Right lobe of liver (tissue), 6 donors: Measurements from ENCODE around the gene FOXN1. TPM values are rescaled to one million over a fixed set of nuclear protein-coding genes. Genes with fewer than 3 reads are reported as not detected.
"Not testable (repeated sequence)": the region's sequence is repeated elsewhere in the genome, so short reads cannot be mapped to it uniquely, and the experiment has no call there.

Experiments used
- ATAC-seq, 4 donors: fragments of 200-7000 bp; cut with Tn5 transposase; one replicate each; pipeline ENCODE4 v1.9.1; 2020; ENCODE audit warnings: mild to moderate bottlenecking in 4 of 4, moderate library complexity in 4 of 4
- DNase-seq, 3 donors: peaks; one replicate each; pipeline ENCODE4 v3.0.0-alpha.2; 2020
- H3K27ac ChIP-seq, 3 donors: fragments of 200-600 bp; one replicate each; pipeline ENCODE4 v1.8.0; 2022
- H3K27me3 ChIP-seq, 2 donors: fragments of 200-600 bp; one replicate each; pipeline ENCODE4 v1.8.0; 2022
- H3K36me3 ChIP-seq, 4 donors: fragments of 200-600 bp; sonication (generic) in 1 of 4; one replicate each; pipeline versions ENCODE4 v1.5.1 to v1.8.0; 2017 to 2022; ENCODE audit warnings: control low read depth in 1 of 4
- H3K4me1 ChIP-seq, 4 donors: fragments of 200-600 bp; sonication (generic) in 1 of 4; one replicate each; pipeline versions ENCODE4 v1.5.1 to v1.8.0; 2017 to 2022; ENCODE audit warnings: control low read depth in 1 of 4
- H3K4me3 ChIP-seq, 3 donors: fragments of 200-600 bp; one replicate each; pipeline ENCODE4 v1.8.0; 2022
- H3K9me3 ChIP-seq, 4 donors: fragments of 200-600 bp; sonication (generic) in 1 of 4; one replicate each; pipeline versions ENCODE4 v1.5.1 to v1.8.0; 2017 to 2022; ENCODE audit warnings: control low read depth in 1 of 4
- CTCF ChIP-seq, 4 donors: fragments of 200-600 bp in 3 of 4; fragments of 450-650 bp in 1 of 4; IDR thresholded peaks; one replicate each; pipeline versions ENCODE4 v1.5.1 to v1.8.0; 2016 to 2022; ENCODE audit warnings: antibody characterized with exemption in 4 of 4, mild to moderate bottlenecking in 2 of 4
- POLR2A ChIP-seq: fragments of 450-650 bp; IDR thresholded peaks from one replicate; pipeline ENCODE4 v1.6.1; 2017; ENCODE audit warnings: antibody characterized with exemption, mild to moderate bottlenecking
- whole genome bisulfite sequencing: methylation state at CpG from one replicate; pipeline ENCODE4 v1.1.6; 2018; ENCODE audit warnings: low coverage, low lambda C conversion rate; ENCODE audit not compliant: insufficient coverage; ENCODE audit errors: missing lambda C conversion rate; 5-methylcytosine and 5-hydroxymethylcytosine counted together
- intact Hi-C, 2 donors: fragments of 100-400 bp; cut with DNase I; formaldehyde crosslinking; loops; one replicate each; pipeline versions ENCODE4 v1.11.2 to v1.14.1; 2022
- total RNA-seq, 6 experiments: library from RNA; depleted of rRNA in 2 of 6; stranded (reverse); fragments of >200 nt in 2 of 6; fragmentation: NEBNext Ultra II Directional in 3 of 6; extraction: Animal tissue kit (Norgen Biotek cat#: 25700) in 3 of 6; gene quantifications; one replicate each; pipeline versions ENCODE4 v1.1.0 to v1.2.4, GENCODE V29; 2016 to 2023
- donor health status: DM: no; HTN: yes; CAD: no.
- donor health status: DM: no; HTN: no; CAD: no.
- donor health status: DM: no; HTN: no; CAD: no.
- donor health status: DM: no; HTN: yes; CAD: no.
- donor health status: DM: no; HTN: yes; CAD: no.

Gene FOXN1
- total RNA-seq, 6 experiments from 2014 or later = not detected

DNA sequence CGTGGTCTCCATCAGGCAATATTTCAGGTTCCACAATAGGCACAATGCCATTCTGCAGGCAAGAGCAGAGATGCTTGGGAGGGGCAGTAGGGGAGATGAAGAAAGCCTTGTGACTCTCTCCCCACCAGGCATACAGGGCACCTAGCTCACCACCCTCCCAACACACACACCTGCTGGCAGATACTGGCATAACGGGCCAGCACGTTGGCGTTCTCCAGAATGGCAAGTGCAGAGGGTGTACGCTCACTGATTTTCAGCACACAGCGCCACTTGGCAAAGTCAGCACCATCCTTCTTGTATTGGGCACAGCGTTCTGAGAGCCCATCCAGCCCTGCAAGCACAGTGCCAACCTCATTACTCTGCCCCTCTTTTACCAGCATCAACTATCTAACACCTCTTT lies 68.4 kb downstream of the FOXN1 start:
- H3K27me3 ChIP-seq = no peaks in the 10 kb centered on the region
- intact Hi-C loops = no loop called here
- H3K36me3 ChIP-seq = peaks cover 0 to 17% (median 0%) of the 10 kb centered on the region in 4 donors
- ATAC-seq (no peak), DNase-seq (no peak)
- no peaks in the 10 kb centered on the region for H3K9me3 ChIP-seq
- peaks cover 0 to 40% (median 18%) of the 10 kb centered on the region in 4 donors for H3K4me1 ChIP-seq
- no peak overlapping the region for H3K4me3 ChIP-seq
- 79% methylated on average over 4 of the region's 7 CpGs for WGBS
- H3K27ac ChIP-seq = no peak overlapping the region
- TF ChIP-seq CTCF (IDR thresholded peaks at IDR 0.05) = no peak
- TF ChIP-seq POLR2A = no peak

- no peak overlapping the region for H3K27ac ChIP-seq
- intact Hi-C loops = no loop called here
- ATAC-seq (no peak), DNase-seq (no peak)
- no CpG with 5 or more reads among the region's 14 CpGs for WGBS
- peaks cover 0 to 17% (median 0%) of the 10 kb centered on the region in 4 donors for H3K36me3 ChIP-seq
- peaks cover 0 to 32% (median 14%) of the 10 kb centered on the region in 4 donors for H3K4me1 ChIP-seq
- no peak for TF ChIP-seq CTCF (IDR thresholded peaks at IDR 0.05)
- TF ChIP-seq POLR2A = no peak
- H3K4me3 ChIP-seq = no peak overlapping the region
- no peaks in the 10 kb centered on the region for H3K9me3 ChIP-seq
- H3K27me3 ChIP-seq = no peaks in the 10 kb centered on the region
Measured at GRCh38 chr17:28575126-28575795, 69.1 kb downstream of the FOXN1 start.

- intact Hi-C loops, H3K9me3 ChIP-seq, ATAC-seq, H3K27me3 ChIP-seq, H3K27ac ChIP-seq, DNase-seq: not testable (repeated sequence)
- Histone ChIP-seq H3K36me3 (peaks cover 0 to 17% (median 0%) of the 10 kb centered on the region in 4 donors), H3K4me1 (peaks cover 0 to 29% (median 11%) of the 10 kb centered on the region in 4 donors), H3K4me3 (peak overlapping the region in 1 of 3 donors; percentile 26)
- 36% methylated on average over 3 of the region's 3 CpGs for WGBS
Measured at GRCh38 chr17:28576016-28576415, 69.9 kb downstream of the FOXN1 start.

DNA sequence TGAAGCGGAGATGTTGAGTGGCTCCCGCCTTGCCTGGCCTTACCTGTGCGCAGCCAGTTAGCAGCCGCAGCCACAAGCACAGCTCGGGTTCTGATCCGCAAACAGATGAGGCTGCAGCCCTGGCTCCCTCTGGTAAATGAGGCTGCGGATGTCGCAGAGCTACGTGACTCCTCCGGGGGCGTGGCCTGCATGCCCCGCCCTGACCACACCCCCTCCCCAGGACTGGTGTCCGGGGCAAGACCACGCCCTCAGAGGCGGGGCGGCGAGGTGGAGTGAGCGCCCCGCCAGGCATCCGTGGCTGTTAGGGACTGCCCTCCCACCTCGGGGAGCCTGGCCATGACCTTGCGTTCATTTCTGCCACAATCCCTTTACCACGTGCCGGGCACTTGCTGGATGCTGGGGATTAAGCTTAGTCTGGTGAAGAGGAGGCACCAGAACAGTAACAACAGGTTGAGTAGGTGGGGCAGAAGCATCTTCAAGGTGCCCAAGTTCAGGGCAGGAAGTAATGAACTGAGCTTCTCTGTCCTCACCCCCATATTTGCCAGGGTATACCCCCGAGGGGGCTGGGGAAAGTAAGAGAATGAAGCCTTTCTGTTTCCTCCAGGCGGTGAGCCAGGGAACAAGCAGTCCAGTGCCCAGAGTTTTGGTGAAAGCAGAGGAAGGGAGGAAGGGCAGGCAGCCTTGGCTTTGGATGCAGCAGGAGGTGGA lies 70.8 kb downstream of the FOXN1 start, which contains the start of gene ALDOC:
TSS of gene ALDOC (minus strand) at position 138 of the 708 bp plus-strand sequence. CDS start 1,363 bp downstream, outside the sequence.
- Histone ChIP-seq H3K4me3 (peak within 1 kb of the TSS in 2 of 3 donors; percentile 33 to 36), H3K4me1 (peaks cover 0 to 28% (median 10%) of the 10 kb centered on the region in 4 donors), H3K27me3 (no peaks in the 10 kb centered on the region), H3K36me3 (peaks cover 0 to 17% (median 0%) of the 10 kb centered on the region in 4 donors), H3K27ac (peak within 1 kb of the TSS; percentile 64 to 77 (median 69)), H3K9me3 (no peaks in the 10 kb centered on the region)
- TF ChIP-seq POLR2A = peak; percentile 96
- no peak for TF ChIP-seq CTCF (IDR thresholded peaks at IDR 0.05)
- 0% methylated on average over 8 of the region's 26 CpGs for WGBS
- intact Hi-C loops = no loop called here
- DNase-seq (peak; percentile 99), ATAC-seq (peak; percentile 97 to 98 (median 98))

DNA sequence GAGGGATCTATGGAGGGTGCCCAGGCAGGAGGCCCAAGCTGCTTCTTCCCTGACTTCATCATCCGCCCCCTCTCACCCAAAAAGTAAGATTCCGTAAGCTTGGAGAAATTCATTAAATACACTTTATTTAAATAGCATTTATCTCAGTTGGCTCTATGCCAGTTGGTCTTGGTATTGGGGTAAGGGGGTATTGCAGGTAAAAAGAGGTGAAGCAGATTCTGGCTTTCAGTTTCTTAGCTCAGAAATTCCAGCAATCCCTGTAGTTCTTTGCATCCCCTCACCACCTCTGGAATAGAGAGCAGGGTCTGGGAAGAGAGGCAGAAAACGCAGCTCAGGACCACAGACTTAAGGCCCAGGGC lies 71.3 kb downstream of the FOXN1 start:
- intact Hi-C loops = no loop called here
- no peak overlapping the region for H3K4me3 ChIP-seq
- TF ChIP-seq POLR2A (no peak), CTCF (IDR thresholded peaks at IDR 0.05) (no peak)
- H3K4me1 ChIP-seq = peaks cover 0 to 22% (median 7%) of the 10 kb centered on the region in 4 donors
- ATAC-seq (no peak), DNase-seq (no peak)
- peak overlapping the region; percentile 64 to 77 (median 69) for H3K27ac ChIP-seq
- no peaks in the 10 kb centered on the region for H3K27me3 ChIP-seq
- H3K36me3 ChIP-seq = peaks cover 0 to 17% (median 0%) of the 10 kb centered on the region in 4 donors
- H3K9me3 ChIP-seq = no peaks in the 10 kb centered on the region
- WGBS = 80% methylated on average over 3 of the region's 3 CpGs
